Activated T-cell treated with anti-CD3 and anti-CD28 coated beads, Interleukin-2, amount 50 U/mL, for 4 hours (primary cell): ENCODE data around the gene GRIN2D. TPM values are rescaled to one million over a fixed set of nuclear protein-coding genes. Genes with fewer than 3 reads are reported as not detected.
A peak's percentile ranks its signal among the peaks of the same experiment; 100 is the strongest.

Source experiments
- ATAC-seq, 2 donors: fragments of 200-7000 bp; cut with Tn5 transposase; one replicate each; pipeline ENCODE4 v1.10.0; 2021
- DNase-seq: peaks from one replicate; pipeline ENCODE4 v3.0.0-alpha.2; 2020
- H3K27me3 Mint-ChIP-seq: one replicate; pipeline ENCODE4 v1.8.0; 2021; ENCODE audit warnings: low read depth, mixed read lengths
- H3K36me3 Mint-ChIP-seq: one replicate; pipeline ENCODE4 v1.8.0; 2022; ENCODE audit warnings: mixed read lengths; ENCODE audit not compliant: insufficient read depth
- H3K4me1 Mint-ChIP-seq: one replicate; pipeline ENCODE4 v1.8.0; 2021; ENCODE audit warnings: low read depth, mixed read lengths
- H3K4me3 Mint-ChIP-seq: one replicate; pipeline ENCODE4 v1.8.0; 2021; ENCODE audit warnings: mild to moderate bottlenecking, moderate library complexity, mixed read lengths
- H3K9me3 Mint-ChIP-seq: one replicate; pipeline ENCODE4 v1.8.0; 2021; ENCODE audit warnings: mixed read lengths
- total RNA-seq, 3 donors: library from RNA; stranded (reverse); gene quantifications; one replicate each; pipeline ENCODE4 v1.2.1, GENCODE V29; 2021

GRIN2D gene
- under 1 TPM; 0.11 to 0.14 (median 0.13) TPM for total RNA-seq

GRCh38 chr19:48393559-48394330 is at the start of gene GRIN2D:
Gene GRIN2D (plus strand): TSS chr19:48393668. CDS start chr19:48398393, 4,725 bp downstream.
- no peaks in the 10 kb centered on the region for H3K36me3 Mint-ChIP-seq
- peaks cover 33% of the 10 kb centered on the region for H3K27me3 Mint-ChIP-seq
- H3K4me3 Mint-ChIP-seq, result peak within 1 kb of the TSS; percentile 59
- ATAC-seq, result no peak
- peaks cover 39% of the 10 kb centered on the region for H3K4me1 Mint-ChIP-seq
- no peaks in the 10 kb centered on the region for H3K9me3 Mint-ChIP-seq
- no peak for DNase-seq

DNA sequence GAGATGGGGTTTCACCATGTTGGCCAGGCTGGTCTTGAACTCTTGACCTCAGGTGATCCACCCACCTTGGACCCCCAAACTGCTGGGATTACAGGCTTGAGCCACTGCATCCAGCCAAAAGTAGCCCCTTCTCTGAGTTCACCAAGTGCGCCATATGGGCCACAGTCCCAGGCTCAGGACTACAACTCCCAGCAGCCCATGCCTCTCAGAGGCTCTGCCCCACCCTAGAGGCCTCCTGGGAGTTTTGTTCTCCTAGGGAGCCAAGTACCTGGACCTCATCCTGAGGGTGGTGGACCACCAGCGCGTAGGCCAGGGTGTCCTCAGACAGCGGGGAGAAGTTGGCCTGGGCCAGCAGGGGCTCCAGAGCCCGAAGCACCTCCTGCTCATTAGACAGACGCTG is 48.6 kb upstream of the GRIN2D start:
- ATAC-seq, result no peak
- Mint-ChIP-seq H3K36me3 (peaks cover 10% of the 10 kb centered on the region), H3K4me3 (no peak overlapping the region), H3K27me3 (no peaks in the 10 kb centered on the region), H3K9me3 (no peaks in the 10 kb centered on the region), H3K4me1 (no peaks in the 10 kb centered on the region)
- DNase-seq, result no peak

DNA sequence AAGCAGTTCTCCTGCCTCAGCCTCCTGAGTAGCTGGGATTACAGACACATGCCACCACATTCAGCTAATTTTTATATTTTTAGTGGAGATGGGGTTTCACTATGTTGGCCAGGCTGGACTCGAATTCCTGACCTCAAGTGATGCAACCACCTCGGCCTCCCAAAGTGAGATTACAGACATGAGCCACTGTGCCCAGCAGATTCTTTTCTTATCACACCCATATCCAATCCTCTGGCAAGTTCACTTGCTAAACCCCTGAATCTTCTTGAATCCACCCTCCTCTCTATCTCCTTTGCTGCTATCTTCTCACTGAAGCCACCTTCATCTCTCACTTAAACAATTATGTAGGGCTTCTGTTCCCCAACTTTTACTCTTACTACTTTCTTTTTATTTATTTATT is 47.3 kb upstream of the GRIN2D start:
- Mint-ChIP-seq H3K27me3 (no peaks in the 10 kb centered on the region), H3K4me1 (no peaks in the 10 kb centered on the region), H3K9me3 (no peaks in the 10 kb centered on the region), H3K36me3 (peaks cover 10% of the 10 kb centered on the region), H3K4me3 (no peak overlapping the region)
- ATAC-seq (no peak), DNase-seq (no peak)

DNA sequence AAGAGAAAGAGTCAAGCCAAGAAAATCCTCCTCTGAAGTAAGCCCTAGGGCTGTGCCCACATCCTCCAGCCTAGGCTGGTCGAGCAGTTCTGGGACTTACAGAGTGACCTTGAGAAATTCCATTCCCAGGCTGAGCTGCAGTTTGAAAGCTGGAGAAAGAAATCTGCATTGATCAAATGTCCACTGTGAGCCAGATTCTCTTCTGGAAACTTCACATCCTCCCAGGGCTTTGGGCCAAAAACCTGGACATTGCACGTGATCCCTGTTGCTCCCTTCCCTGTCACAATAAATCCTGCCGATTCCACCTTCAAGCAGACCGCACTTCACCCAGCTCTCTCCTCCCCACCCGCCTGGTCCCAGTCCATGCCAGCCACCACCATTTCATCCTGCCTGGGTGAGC is 45.4 kb upstream of the GRIN2D start:
- H3K4me1 Mint-ChIP-seq, result no peaks in the 10 kb centered on the region
- peaks cover 7% of the 10 kb centered on the region for H3K36me3 Mint-ChIP-seq
- DNase-seq (no peak), ATAC-seq (no peak)
- H3K9me3 Mint-ChIP-seq, result no peaks in the 10 kb centered on the region
- no peaks in the 10 kb centered on the region for H3K27me3 Mint-ChIP-seq
- no peak overlapping the region for H3K4me3 Mint-ChIP-seq

GRCh38 chr19:48348737-48349136 is 44.7 kb upstream of the GRIN2D start:
- Mint-ChIP-seq H3K36me3 (peaks cover 2% of the 10 kb centered on the region), H3K4me3 (no peak overlapping the region), H3K27me3 (no peaks in the 10 kb centered on the region), H3K9me3 (no peaks in the 10 kb centered on the region), H3K4me1 (no peaks in the 10 kb centered on the region)
- DNase-seq (no peak), ATAC-seq (no peak)

DNA sequence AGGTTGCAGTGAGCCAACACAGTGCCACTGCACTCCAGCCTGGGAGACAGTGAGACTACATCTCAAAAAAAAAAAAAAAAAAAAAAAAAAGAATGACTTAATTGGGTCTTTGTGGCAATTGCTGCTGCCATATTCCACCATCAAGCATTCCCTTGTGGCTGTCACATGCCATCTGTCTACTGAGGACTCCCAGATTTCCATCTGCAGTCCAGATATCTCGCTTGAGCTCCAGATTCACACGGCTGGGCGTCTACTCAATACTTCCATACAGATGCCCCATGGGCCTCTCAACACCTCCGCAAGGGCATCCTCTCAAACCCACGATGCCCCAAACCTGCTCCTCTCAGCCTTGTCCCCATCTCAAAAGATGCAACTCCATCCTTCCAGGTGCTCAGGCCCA is 42.6 kb upstream of the GRIN2D start:
- no peaks in the 10 kb centered on the region for H3K27me3 Mint-ChIP-seq

GRCh38 chr19:48351341-48351752 is 42.1 kb upstream of the GRIN2D start:
- no peaks in the 10 kb centered on the region for H3K27me3 Mint-ChIP-seq
- ATAC-seq (peak; percentile 93 to 96), DNase-seq (peak; percentile 78)
- no peak overlapping the region for H3K4me3 Mint-ChIP-seq
- H3K36me3 Mint-ChIP-seq, result peaks cover 2% of the 10 kb centered on the region
- no peaks in the 10 kb centered on the region for H3K4me1 Mint-ChIP-seq
- H3K9me3 Mint-ChIP-seq, result no peaks in the 10 kb centered on the region

More for the DNA sequence above, 42.6 kb upstream of the GRIN2D start:
- DNase-seq (no peak), ATAC-seq (no peak)
- Mint-ChIP-seq H3K36me3 (peaks cover 2% of the 10 kb centered on the region), H3K4me1 (no peaks in the 10 kb centered on the region), H3K4me3 (no peak overlapping the region), H3K9me3 (no peaks in the 10 kb centered on the region)

DNA sequence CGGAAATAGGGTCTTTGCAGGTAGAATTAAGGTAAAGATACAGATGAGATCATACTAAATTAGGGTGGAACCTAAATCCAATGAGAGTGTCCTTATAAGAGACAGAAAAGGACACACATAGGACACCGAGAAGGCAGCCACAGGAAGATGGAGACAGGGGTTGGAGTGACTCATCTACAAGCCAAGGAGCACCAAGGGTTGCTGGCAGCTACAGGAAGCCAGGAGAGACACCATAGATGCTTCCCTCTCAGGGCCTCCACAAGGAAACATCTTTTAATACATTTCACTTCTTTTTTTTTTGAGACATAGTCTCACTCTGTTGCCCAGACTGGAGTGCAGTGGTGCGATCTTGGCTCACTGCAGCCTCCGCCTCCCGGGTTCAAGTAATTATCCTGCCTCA is 39.8 kb upstream of the GRIN2D start:
- Mint-ChIP-seq H3K4me1 (no peaks in the 10 kb centered on the region), H3K4me3 (no peak overlapping the region)
- ATAC-seq, result no peak

DNA sequence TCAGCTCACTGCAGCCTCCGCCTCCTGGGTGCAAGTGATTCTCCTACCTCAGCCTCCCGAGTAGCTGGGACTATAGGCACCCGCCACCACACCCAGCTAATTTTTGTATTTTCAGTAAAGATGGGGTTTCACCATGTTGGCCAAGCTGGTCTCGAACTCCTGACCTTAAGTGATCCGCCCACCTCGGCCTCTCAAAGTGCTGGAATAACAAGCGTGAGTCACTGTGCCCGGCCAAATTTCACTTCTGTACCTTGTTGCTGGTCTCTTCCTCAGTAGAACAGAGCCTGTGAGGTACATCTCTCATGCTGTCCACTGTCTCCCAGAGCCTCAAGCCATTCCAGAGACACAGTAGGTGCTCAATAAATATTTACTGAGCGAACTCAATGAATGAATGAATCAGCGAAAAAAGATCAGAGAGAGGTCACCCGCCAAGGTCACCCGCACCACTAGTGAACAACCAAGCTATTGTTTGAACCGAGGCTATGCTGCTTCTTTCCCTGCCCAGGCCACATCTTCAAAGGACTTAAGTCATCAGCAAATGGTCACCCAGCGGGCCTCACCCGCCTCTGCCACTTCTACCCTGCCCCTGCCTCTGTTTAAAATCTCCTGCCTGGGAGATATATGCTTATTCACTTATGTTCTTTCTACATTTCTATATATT is 39.0 kb upstream of the GRIN2D start:
- DNase-seq, result no peak
- Mint-ChIP-seq H3K4me3 (no peak overlapping the region), H3K9me3 (no peaks in the 10 kb centered on the region), H3K27me3 (no peaks in the 10 kb centered on the region), H3K36me3 (peaks cover 5% of the 10 kb centered on the region), H3K4me1 (no peaks in the 10 kb centered on the region)
- no peak for ATAC-seq

More for the DNA sequence above, 39.8 kb upstream of the GRIN2D start:
- DNase-seq, result no peak
- Mint-ChIP-seq H3K27me3 (no peaks in the 10 kb centered on the region), H3K9me3 (no peaks in the 10 kb centered on the region), H3K36me3 (peaks cover 4% of the 10 kb centered on the region)

GRCh38 chr19:48355365-48355954 is 38.0 kb upstream of the GRIN2D start:
- H3K27me3 Mint-ChIP-seq, result no peaks in the 10 kb centered on the region
- H3K36me3 Mint-ChIP-seq, result peaks cover 7% of the 10 kb centered on the region
- H3K4me3 Mint-ChIP-seq, result no peak overlapping the region

GRCh38 chr19:48359123-48359522 is 34.3 kb upstream of the GRIN2D start:
- Mint-ChIP-seq H3K4me1 (peaks cover 4% of the 10 kb centered on the region), H3K36me3 (peaks cover 7% of the 10 kb centered on the region), H3K27me3 (no peaks in the 10 kb centered on the region), H3K4me3 (no peak overlapping the region), H3K9me3 (no peaks in the 10 kb centered on the region)
- DNase-seq (no peak), ATAC-seq (no peak)

More at GRCh38 chr19:48355365-48355954, 38.0 kb upstream of the GRIN2D start:
- no peaks in the 10 kb centered on the region for H3K9me3 Mint-ChIP-seq
- H3K4me1 Mint-ChIP-seq, result no peaks in the 10 kb centered on the region
- ATAC-seq, result no peak
- DNase-seq, result no peak

- DNase-seq (no peak), ATAC-seq (no peak)
- H3K27me3 Mint-ChIP-seq, result no peaks in the 10 kb centered on the region
- no peaks in the 10 kb centered on the region for H3K9me3 Mint-ChIP-seq
- no peak overlapping the region for H3K4me3 Mint-ChIP-seq
- H3K4me1 Mint-ChIP-seq, result peaks cover 4% of the 10 kb centered on the region
- peaks cover 7% of the 10 kb centered on the region for H3K36me3 Mint-ChIP-seq
These were observed 31.6 kb upstream of the GRIN2D start for GRCh38 chr19:48361912-48362311.

DNA sequence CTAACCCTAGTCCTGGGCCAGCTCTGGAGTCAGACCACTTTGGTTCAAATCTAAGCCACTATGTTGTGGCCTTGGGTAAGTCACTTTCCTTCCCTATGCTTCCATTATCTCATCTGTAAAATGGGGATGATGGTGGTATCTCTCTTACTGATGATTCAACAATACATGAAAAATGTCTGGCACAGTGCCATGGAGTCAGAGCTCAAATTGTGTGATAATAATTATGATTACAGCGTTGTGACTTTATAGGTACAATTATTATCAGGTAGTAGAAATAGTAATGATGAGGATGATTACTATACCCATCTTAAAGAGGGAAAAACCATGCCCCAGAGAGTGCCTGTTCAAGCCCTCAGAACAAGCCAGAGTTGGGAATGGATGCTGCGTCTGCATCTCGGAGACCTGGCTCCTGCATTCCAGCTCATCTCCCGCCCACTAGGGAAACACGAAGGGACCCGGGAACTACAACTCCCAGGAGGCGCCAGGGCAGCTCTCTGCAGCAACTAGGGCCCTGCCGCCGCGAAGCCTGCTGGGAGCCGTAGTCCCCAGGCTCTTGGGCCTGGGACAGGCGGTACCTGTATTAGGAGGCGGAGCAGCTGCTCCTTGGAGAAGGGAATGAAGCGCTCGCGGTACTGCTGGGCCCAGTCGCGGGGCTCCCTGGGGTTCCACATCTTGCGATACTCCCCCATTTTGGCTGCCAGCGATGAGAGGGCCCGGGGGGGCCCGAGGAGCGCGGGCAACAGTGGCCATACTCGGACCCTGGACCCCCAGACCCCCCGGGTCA is 30.6 kb upstream of the GRIN2D start:
- no peaks in the 10 kb centered on the region for H3K9me3 Mint-ChIP-seq
- peak overlapping the region; percentile 87 for H3K4me3 Mint-ChIP-seq
- peaks cover 4% of the 10 kb centered on the region for H3K4me1 Mint-ChIP-seq
- ATAC-seq (peak; percentile 75), DNase-seq (peak; percentile 84)
- peaks cover 7% of the 10 kb centered on the region for H3K36me3 Mint-ChIP-seq
- no peaks in the 10 kb centered on the region for H3K27me3 Mint-ChIP-seq

DNA sequence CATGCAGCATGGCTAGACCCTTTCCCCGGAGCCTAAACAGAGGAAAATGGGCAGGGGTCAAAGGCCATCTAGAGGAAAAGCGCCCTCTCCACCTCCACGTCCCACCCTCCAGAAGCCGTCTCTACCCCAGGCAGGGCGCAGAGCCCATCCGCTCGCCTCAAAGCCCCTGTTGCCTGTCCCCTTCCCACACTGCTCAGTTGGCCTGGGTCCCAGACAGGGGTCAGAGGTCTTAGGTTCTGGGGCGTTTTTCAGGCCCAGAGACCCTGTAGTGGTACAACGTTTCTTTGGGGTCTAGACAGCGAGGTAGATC is 30.0 kb upstream of the GRIN2D start:
- ATAC-seq (peak; percentile 6 to 12), DNase-seq (peak; percentile 8)
- H3K36me3 Mint-ChIP-seq, result peaks cover 6% of the 10 kb centered on the region
- H3K4me3 Mint-ChIP-seq, result peak overlapping the region; percentile 87
- H3K9me3 Mint-ChIP-seq, result no peaks in the 10 kb centered on the region
- peaks cover 4% of the 10 kb centered on the region for H3K4me1 Mint-ChIP-seq
- H3K27me3 Mint-ChIP-seq, result no peaks in the 10 kb centered on the region
